Epithelial cell of proximal tubule (primary cell): Measurements from ENCODE around the gene HSPA6. TPM values are rescaled to one million over a fixed set of nuclear protein-coding genes. Genes with fewer than 3 reads are reported as not detected.

ENCODE experiments used
- total RNA-seq: library from RNA; depleted of rRNA; stranded (reverse); fragments of >200 nt; gene quantifications from 2 replicates; pipeline ENCODE4 v1.2.3, GENCODE V29; 2015

HSPA6 gene
- total RNA-seq, 1 donor from 2014 or later, result 0.12 TPM

Other genes starting within 250 kb of the HSPA6 start
- gene MPZ, start 214.6 kb upstream of the HSPA6 start, total RNA-seq, result 0.69 and 1.2 TPM in 2 replicates
- gene SDHC, start 210.2 kb upstream of the HSPA6 start, total RNA-seq, result 12.7 and 15.8 TPM in 2 replicates
- not detected in 2 replicates for gene CFAP126, start 156.7 kb upstream of the HSPA6 start, total RNA-seq
- not detected in 2 replicates for gene FCGR2A, start 19.1 kb upstream of the HSPA6 start, total RNA-seq
- gene FCGR3A, start 25.3 kb downstream of the HSPA6 start, total RNA-seq, result not detected in 2 replicates
- not detected in 2 replicates for gene FCGR3B, start 106.6 kb downstream of the HSPA6 start, total RNA-seq
- gene FCGR2B, start 138.6 kb downstream of the HSPA6 start, total RNA-seq, result not detected in 2 replicates
- 0.35 TPM in 1 of 2 replicates, not detected in the other for gene FCRLA, start 182.7 kb downstream of the HSPA6 start, total RNA-seq
- 1.5 and 3.6 TPM in 2 replicates for gene FCRLB, start 197.0 kb downstream of the HSPA6 start, total RNA-seq
- 26.2 and 32.9 TPM in 2 replicates for gene DUSP12, start 225.2 kb downstream of the HSPA6 start, total RNA-seq
- gene ATF6, start 241.8 kb downstream of the HSPA6 start, total RNA-seq, result 16.6 and 20.6 TPM in 2 replicates